Bone marrow (tissue), 2 donors: ENCODE results near the gene GPC5.
A peak's percentile ranks its signal among the peaks of the same experiment; 100 is the strongest.
"Not testable (repeated sequence)": the region's sequence is repeated elsewhere in the genome, so short reads cannot be mapped to it uniquely, and the experiment has no call there.

Source experiments
- DNase-seq, 2 donors: peaks; one replicate each; lab custom pipeline; 2025; lab: John Stamatoyannopoulos, UW

GPC5 gene

GRCh38 chr13:92752705-92753104 is 1354.3 kb downstream of the GPC5 start:
- DNase-seq, result not testable (repeated sequence)

GRCh38 chr13:92761710-92762109 is 1363.3 kb downstream of the GPC5 start:
- DNase-seq, result no peak

- no peak for DNase-seq
Measured at GRCh38 chr13:92767468-92767867, 1369.0 kb downstream of the GPC5 start.

- no peak for DNase-seq
Measured at GRCh38 chr13:92768602-92769001, 1370.2 kb downstream of the GPC5 start.

- DNase-seq, result no peak
Measured at GRCh38 chr13:92769046-92769445, 1370.6 kb downstream of the GPC5 start.

GRCh38 chr13:92775658-92776057 is 1377.2 kb downstream of the GPC5 start:
- no peak for DNase-seq

- no peak for DNase-seq
Measured at GRCh38 chr13:92781965-92782690, 1383.7 kb downstream of the GPC5 start.

- DNase-seq, result no peak
Measured at GRCh38 chr13:92802776-92803175, 1404.4 kb downstream of the GPC5 start.

- no peak for DNase-seq
Measured at GRCh38 chr13:92804346-92804745, 1405.9 kb downstream of the GPC5 start.

GRCh38 chr13:92804926-92805325 is 1406.5 kb downstream of the GPC5 start:
- no peak for DNase-seq

GRCh38 chr13:92805766-92806165 is 1407.3 kb downstream of the GPC5 start:
- no peak for DNase-seq

- DNase-seq, result peak in 1 of 2 donors; percentile 17
Measured at GRCh38 chr13:92806215-92806614, 1407.8 kb downstream of the GPC5 start.

GRCh38 chr13:92807353-92807752 is 1408.9 kb downstream of the GPC5 start:
- no peak for DNase-seq

- DNase-seq, result no peak
Measured at GRCh38 chr13:92807966-92808365, 1409.5 kb downstream of the GPC5 start.

GRCh38 chr13:92821324-92821723 is 1422.9 kb downstream of the GPC5 start:
- DNase-seq, result no peak

GRCh38 chr13:92823059-92823458 is 1424.6 kb downstream of the GPC5 start:
- DNase-seq, result no peak

- DNase-seq, result no peak
Measured at GRCh38 chr13:92825938-92826596, 1427.6 kb downstream of the GPC5 start.

- DNase-seq, result no peak
Measured at GRCh38 chr13:92827503-92827902, 1429.1 kb downstream of the GPC5 start.

- no peak for DNase-seq
Measured at GRCh38 chr13:92829930-92830329, 1431.5 kb downstream of the GPC5 start.

- DNase-seq, result no peak
Measured at GRCh38 chr13:92830821-92831220, 1432.4 kb downstream of the GPC5 start.

- DNase-seq, result no peak
Measured at GRCh38 chr13:92833071-92833470, 1434.7 kb downstream of the GPC5 start.

- no peak for DNase-seq
Measured at GRCh38 chr13:92836171-92836570, 1437.8 kb downstream of the GPC5 start.

GRCh38 chr13:92838786-92839185 is 1440.4 kb downstream of the GPC5 start:
- DNase-seq, result no peak

GRCh38 chr13:92842145-92842544 is 1443.7 kb downstream of the GPC5 start:
- DNase-seq, result no peak
